C4-2B (cell line): Measurements from ENCODE around the gene MX2.

Source experiments
- ZFX ChIP-seq: fragments of 450-650 bp; IDR thresholded peaks from 2 replicates; pipeline ENCODE4 v1.6.1; 2017
- TF ChIP-seq, protein P1 (sequence below): fragments of 450-650 bp; conservative IDR thresholded peaks from 2 replicates; pipeline ENCODE4 v1.5.1; 2017; ENCODE audit warnings: mild to moderate bottlenecking

DNA sequence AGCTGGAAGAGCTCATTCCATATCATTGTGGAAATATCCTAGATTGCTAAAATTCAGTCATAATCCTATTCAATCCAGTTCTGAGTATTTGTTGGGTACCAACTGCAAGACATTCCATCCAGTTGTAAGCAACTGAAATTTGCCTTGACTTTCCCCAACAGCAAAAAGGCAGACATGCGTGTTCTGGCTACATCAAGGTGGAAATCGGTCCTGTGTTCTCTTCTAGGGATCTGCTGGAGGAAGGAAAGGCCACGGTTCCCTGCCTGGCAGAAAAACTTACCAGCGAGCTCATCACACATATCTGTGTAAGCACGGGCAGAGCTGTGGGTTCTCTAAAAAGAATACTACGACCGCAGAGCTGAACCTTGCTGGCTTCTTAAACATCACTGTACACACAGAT lies 81.7 kb downstream of the MX2 start:
- TF ChIP-seq, protein P1, sequence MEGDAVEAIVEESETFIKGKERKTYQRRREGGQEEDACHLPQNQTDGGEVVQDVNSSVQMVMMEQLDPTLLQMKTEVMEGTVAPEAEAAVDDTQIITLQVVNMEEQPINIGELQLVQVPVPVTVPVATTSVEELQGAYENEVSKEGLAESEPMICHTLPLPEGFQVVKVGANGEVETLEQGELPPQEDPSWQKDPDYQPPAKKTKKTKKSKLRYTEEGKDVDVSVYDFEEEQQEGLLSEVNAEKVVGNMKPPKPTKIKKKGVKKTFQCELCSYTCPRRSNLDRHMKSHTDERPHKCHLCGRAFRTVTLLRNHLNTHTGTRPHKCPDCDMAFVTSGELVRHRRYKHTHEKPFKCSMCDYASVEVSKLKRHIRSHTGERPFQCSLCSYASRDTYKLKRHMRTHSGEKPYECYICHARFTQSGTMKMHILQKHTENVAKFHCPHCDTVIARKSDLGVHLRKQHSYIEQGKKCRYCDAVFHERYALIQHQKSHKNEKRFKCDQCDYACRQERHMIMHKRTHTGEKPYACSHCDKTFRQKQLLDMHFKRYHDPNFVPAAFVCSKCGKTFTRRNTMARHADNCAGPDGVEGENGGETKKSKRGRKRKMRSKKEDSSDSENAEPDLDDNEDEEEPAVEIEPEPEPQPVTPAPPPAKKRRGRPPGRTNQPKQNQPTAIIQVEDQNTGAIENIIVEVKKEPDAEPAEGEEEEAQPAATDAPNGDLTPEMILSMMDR: no peak
- TF ChIP-seq ZFX: no peak
